ENCODE measurements around the gene UBE2E2.

GRCh38 chr3:23183731-23184130 is 19.4 kb upstream of the UBE2E2 start:
- TF ChIP-seq POLR2A (IDR thresholded peaks at IDR 0.05) (no peak), CTCF (IDR thresholded peaks at IDR 0.05) (peak in 2 of 3 donors; percentile 33 to 36), POLR2AphosphoS5 (IDR thresholded peaks at IDR 0.05) (no peak)
